Measurements from ENCODE around the gene CTXND1. TPM values are rescaled to one million over a fixed set of nuclear protein-coding genes. Genes with fewer than 3 reads are reported as not detected.

Gene CTXND1
- total and polyA plus RNA-seq, 2 of the 4 experiments (the other 2 are of a cell fraction) = not detected

DNA sequence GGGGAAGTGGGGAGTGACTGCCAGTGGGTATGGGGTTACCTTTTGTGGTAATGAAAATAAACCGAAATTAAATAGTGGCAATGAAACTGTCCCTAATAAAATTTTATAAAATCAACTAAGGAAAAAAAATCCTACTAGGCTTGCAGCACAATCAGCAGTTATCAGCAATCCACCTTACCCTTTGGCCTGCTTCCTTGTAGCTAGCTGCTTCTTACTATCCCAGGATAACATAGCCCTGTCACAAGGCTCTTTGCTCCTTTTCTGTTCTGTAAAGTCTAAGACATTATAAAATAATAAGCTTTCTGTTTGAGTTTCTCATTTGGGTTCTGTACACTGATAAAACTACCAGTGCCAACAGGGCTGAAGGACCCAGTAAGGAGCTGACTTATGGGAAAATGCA lies 23.0 kb upstream of the CTXND1 start:
- peaks cover 28% of the 10 kb centered on the region for H3K27me3 ChIP-seq (ENCODE audit: control insufficient read depth, insufficient read depth, low read length)
- no peak overlapping the region for H3K4me2 ChIP-seq (ENCODE audit: low read depth, low read length)
- H2AK9ac ChIP-seq (replicated peaks; ENCODE audit: low read depth, low read length, poor library complexity) = no peak overlapping the region
- H3K4ac ChIP-seq (ENCODE audit: low read depth, low read length) = no peak overlapping the region
- H2AK5ac ChIP-seq (ENCODE audit: low read depth, low read length) = no peak overlapping the region
- dilution Hi-C loops (cut with HindIII; ENCODE audit: low sequenced_read_pairs, unreplicated experiment) (no loop called here), intact Hi-C loops (cut with micrococcal nuclease) (no loop called here), in situ Hi-C loops (cut with MboI; ENCODE audit: low sequenced_read_pairs) (no loop called here)
- H3K18ac ChIP-seq (ENCODE audit: low read depth, low read length) = no peak overlapping the region
- CTCF ChIA-PET = no interaction called here
- H2BK120ac ChIP-seq (ENCODE audit: low read depth, low read length) = no peak overlapping the region
- H3K9me1 ChIP-seq (ENCODE audit: insufficient read depth, low read length) = no peaks in the 10 kb centered on the region
- WGBS, 2 experiments (ENCODE audit: extremely low coverage in 2 of 2, insufficient read length in 1 of 2) = no CpG with 5 or more reads among the region's 1 CpG
- no peak overlapping the region for H3K4me3 ChIP-seq (ENCODE audit: insufficient read depth, low read depth, low read length)
- no peaks in the 10 kb centered on the region for H3K79me1 ChIP-seq (ENCODE audit: low read depth in 1 of 2, low read length in 2 of 2)
- no peak overlapping the region for H3K56ac ChIP-seq (ENCODE audit: extremely low read depth, insufficient read depth, low read length)
- no peak overlapping the region for H4K5ac ChIP-seq (ENCODE audit: low read depth, low read length)
- no peak overlapping the region for H2BK15ac ChIP-seq (ENCODE audit: low read depth, low read length)
- no peak for DNase-seq
- H3K4me1 ChIP-seq (ENCODE audit: control insufficient read depth, insufficient read depth, low read length) = no peaks in the 10 kb centered on the region
- no peak overlapping the region for H2BK20ac ChIP-seq (ENCODE audit: low read depth, low read length)
- H4K20me1 ChIP-seq (ENCODE audit: insufficient read depth, low read length) = no peaks in the 10 kb centered on the region
- TF ChIP-seq RAD21 (IDR thresholded peaks at IDR 0.05; ENCODE audit: low read length) (no peak), MXI1 (IDR thresholded peaks at IDR 0.05; ENCODE audit: borderline replicate concordance, low read depth, low read length) (no peak), NFE2L2 (IDR thresholded peaks at IDR 0.05; ENCODE audit: low read depth, low read length) (no peak)
- TF ChIP-seq, protein P1, sequence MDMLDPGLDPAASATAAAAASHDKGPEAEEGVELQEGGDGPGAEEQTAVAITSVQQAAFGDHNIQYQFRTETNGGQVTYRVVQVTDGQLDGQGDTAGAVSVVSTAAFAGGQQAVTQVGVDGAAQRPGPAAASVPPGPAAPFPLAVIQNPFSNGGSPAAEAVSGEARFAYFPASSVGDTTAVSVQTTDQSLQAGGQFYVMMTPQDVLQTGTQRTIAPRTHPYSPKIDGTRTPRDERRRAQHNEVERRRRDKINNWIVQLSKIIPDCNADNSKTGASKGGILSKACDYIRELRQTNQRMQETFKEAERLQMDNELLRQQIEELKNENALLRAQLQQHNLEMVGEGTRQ (IDR thresholded peaks at IDR 0.05; ENCODE audit: low read depth, low read length) = no peak
- H2BK5ac ChIP-seq (ENCODE audit: low read depth, low read length, poor library complexity, severe bottlenecking) = no peak overlapping the region
- H3K27ac ChIP-seq (ENCODE audit: insufficient read depth, low read length) = no peak overlapping the region
- no TSS peak for BruUV-seq (replicated peaks)
- no peak overlapping the region for H4K91ac ChIP-seq (ENCODE audit: insufficient read depth, low read depth, low read length)
- POLR2A ChIA-PET (ENCODE audit: unreplicated experiment) = no interaction called here
- H3K14ac ChIP-seq (replicated peaks; ENCODE audit: low read depth, low read length) = no peak overlapping the region
- ATAC-seq (ENCODE audit: low read depth) = no peak
- no peak overlapping the region for H3K9ac ChIP-seq (ENCODE audit: low read depth, low read length)
- H3K23ac ChIP-seq (ENCODE audit: low read depth, low read length) = no peak overlapping the region
- H3K36me3 ChIP-seq (ENCODE audit: control insufficient read depth, insufficient read depth, low read length) = no peaks in the 10 kb centered on the region
- no peak overlapping the region for H4K8ac ChIP-seq (ENCODE audit: low read depth in 2 of 2, low read length in 2 of 2)
- no peak overlapping the region for H2AFZ ChIP-seq (replicated peaks; ENCODE audit: low read length, poor library complexity)
- no peaks in the 10 kb centered on the region for H3K9me3 ChIP-seq (ENCODE audit: control insufficient read depth, insufficient read depth, low read length)

Measured in IMR-90 (cell line).